Testis (tissue), 3 donors: Measurements from ENCODE around the gene SEC24D. TPM values are rescaled to one million over a fixed set of nuclear protein-coding genes. Genes with fewer than 3 reads are reported as not detected.

Experiments
- DNase-seq: peaks from one replicate; pipeline ENCODE4 v3.0.0-alpha.2; 2019
- H3K27ac ChIP-seq, 2 donors: fragments of 200-600 bp; sonication (generic); one replicate each; pipeline ENCODE4 v1.5.1; 2019
- H3K27me3 ChIP-seq: fragments of 200-600 bp; sonication (generic); one replicate; pipeline ENCODE4 v1.5.1; 2019
- H3K36me3 ChIP-seq: fragments of 200-600 bp; sonication (generic); one replicate; pipeline ENCODE4 v1.5.1; 2017; ENCODE audit warnings: low read depth; ENCODE audit errors: missing control alignments
- H3K4me1 ChIP-seq: fragments of 200-600 bp; sonication (generic); one replicate; pipeline ENCODE4 v1.5.1; 2019
- H3K4me3 ChIP-seq, 2 donors: fragments of 200-600 bp; sonication (generic); one replicate each; pipeline ENCODE4 v1.5.1; 2017 to 2019
- H3K9me3 ChIP-seq: fragments of 200-600 bp; sonication (generic); one replicate; pipeline ENCODE4 v1.5.1; 2017
- CTCF ChIP-seq, 3 experiments: fragments of 450-650 bp in 2 of 3; fragments of 200-600 bp in 1 of 3; sonication (generic) in 1 of 3; IDR thresholded peaks; one replicate each; pipeline ENCODE4 v1.5.1; 2016 to 2019; ENCODE audit warnings: antibody characterized with exemption in 3 of 3, mild to moderate bottlenecking in 2 of 3, moderate library complexity in 1 of 3
- POLR2A ChIP-seq: fragments of 450-650 bp; IDR thresholded peaks from one replicate; pipeline ENCODE4 v1.6.1; 2017; ENCODE audit warnings: antibody characterized with exemption, mild to moderate bottlenecking, moderate library complexity
- WGBS, 2 donors: methylation state at CpG; one replicate each; pipeline ENCODE4 v1.1.5; 2018; 5-methylcytosine and 5-hydroxymethylcytosine counted together
- intact Hi-C: fragments of 100-400 bp; cut with DNase I; formaldehyde crosslinking; loops from one replicate; pipeline ENCODE4 v1.15.1; 2023; ENCODE audit warnings: low total_unique reads
- polyA plus RNA-seq: library from polyadenylated mRNA; stranded (reverse); fragments of 350-450 nt; fragmentation: Illumina TruSeq; extraction: RNeasy Lipid Tissue Mini Kit (QIAGEN cat#74804); gene quantifications from one replicate; pipeline ENCODE4 v1.2.3, GENCODE V29; 2014; ENCODE audit warnings: low read depth, low replicate concordance; ENCODE audit not compliant: insufficient read depth
- total RNA-seq, 2 donors: library from RNA; depleted of rRNA; stranded (reverse); fragments of >200 nt; gene quantifications; one replicate each; pipeline ENCODE4 v1.2.3, GENCODE V29; 2016

The SEC24D gene
- total and polyA plus RNA-seq, 3 donors from 2014 or later = 53.4 to 74.1 (median 62.2) TPM

DNA sequence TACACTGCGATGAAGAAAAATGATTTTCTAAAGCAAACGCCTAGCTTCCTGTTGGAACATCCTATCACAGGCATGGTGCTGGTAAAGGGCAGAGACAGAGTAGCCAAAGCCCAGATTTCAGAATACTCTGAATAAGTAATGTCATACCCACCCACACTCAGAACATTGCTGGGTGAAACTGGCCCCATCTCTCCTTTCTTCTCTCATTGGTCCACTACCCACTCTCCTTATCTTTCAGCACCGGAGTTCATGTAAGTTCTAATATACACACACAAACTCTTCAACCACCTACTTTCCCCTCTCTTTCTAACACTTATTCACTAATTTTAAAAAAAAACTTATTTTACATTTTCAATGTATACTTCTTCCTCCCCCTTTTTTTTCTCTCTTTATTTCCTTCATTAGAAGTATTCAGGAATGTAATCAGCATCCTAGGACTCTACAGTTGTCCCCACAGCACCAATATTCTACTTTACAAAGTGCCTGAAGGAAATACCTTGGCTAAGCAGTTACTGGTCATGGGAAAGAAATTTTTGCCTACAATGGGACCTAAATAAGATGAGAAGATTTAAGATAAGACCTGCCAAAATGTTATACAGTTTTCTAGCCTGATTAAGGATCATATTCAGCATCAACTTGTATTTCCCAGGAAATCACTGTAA is 63.0 kb downstream of the SEC24D start:
- H3K4me1 ChIP-seq = peaks cover 37% of the 10 kb centered on the region
- H3K9me3 ChIP-seq = no peaks in the 10 kb centered on the region
- H3K36me3 ChIP-seq = no peaks in the 10 kb centered on the region
- no peak overlapping the region for H3K4me3 ChIP-seq
- H3K27me3 ChIP-seq = no peaks in the 10 kb centered on the region
- TF ChIP-seq POLR2A (no peak), CTCF (IDR thresholded peaks at IDR 0.05) (no peak)
- 40 to 41% methylated on average over 3 of the region's 3 CpGs for WGBS, 2 donors
- intact Hi-C loops = no loop called here
- DNase-seq = no peak
- H3K27ac ChIP-seq = peak overlapping the region; percentile 34 to 69

- Histone ChIP-seq H3K36me3 (no peaks in the 10 kb centered on the region), H3K4me3 (no peak overlapping the region), H3K9me3 (no peaks in the 10 kb centered on the region), H3K4me1 (peaks cover 37% of the 10 kb centered on the region), H3K27ac (peak overlapping the region; percentile 34 to 69), H3K27me3 (no peaks in the 10 kb centered on the region)
- intact Hi-C loops = no loop called here
- no peak for DNase-seq
- TF ChIP-seq POLR2A (no peak), CTCF (IDR thresholded peaks at IDR 0.05) (peak; percentile 36 to 50 (median 47))
- WGBS, 2 donors = 40 to 50% methylated on average over 7 of the region's 7 CpGs
Observed at GRCh38 chr4:118772081-118772766, 63.7 kb downstream of the SEC24D start.

GRCh38 chr4:118770741-118771187 is 65.2 kb downstream of the SEC24D start:
- TF ChIP-seq POLR2A (no peak), CTCF (IDR thresholded peaks at IDR 0.05) (no peak)
- Histone ChIP-seq H3K27ac (peak overlapping the region; percentile 51 to 69), H3K4me1 (peaks cover 40% of the 10 kb centered on the region), H3K4me3 (no peak overlapping the region), H3K9me3 (no peaks in the 10 kb centered on the region), H3K27me3 (no peaks in the 10 kb centered on the region), H3K36me3 (no peaks in the 10 kb centered on the region)
- 55 to 56% methylated on average over 2 of the region's 2 CpGs for WGBS, 2 donors
- DNase-seq = no peak
- intact Hi-C loops = no loop called here

DNA sequence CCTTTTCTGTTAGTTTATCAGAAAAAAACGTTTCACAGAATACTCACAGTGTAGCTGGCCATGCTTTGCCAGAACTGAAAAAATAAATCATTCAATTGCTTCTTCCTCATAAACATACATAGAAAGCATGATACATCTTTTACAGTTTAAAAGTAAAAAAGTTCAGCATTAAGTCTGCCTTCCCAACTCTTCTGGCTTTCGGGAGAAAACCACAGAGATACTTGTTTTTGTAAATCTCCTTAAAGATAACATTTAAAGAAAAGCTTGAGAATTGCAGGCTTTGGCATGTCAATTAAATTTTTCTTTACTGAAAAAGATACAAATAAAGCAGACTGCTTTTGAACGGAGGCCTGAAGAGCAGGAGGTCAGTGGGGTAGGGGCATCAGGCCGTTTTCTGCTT is 66.8 kb downstream of the SEC24D start:
- no peak for TF ChIP-seq POLR2A
- no peak for TF ChIP-seq CTCF (IDR thresholded peaks at IDR 0.05)
- H3K27me3 ChIP-seq = no peaks in the 10 kb centered on the region
- H3K36me3 ChIP-seq = no peaks in the 10 kb centered on the region
- peaks cover 55% of the 10 kb centered on the region for H3K4me1 ChIP-seq
- no peak for DNase-seq
- intact Hi-C loops = loop anchor here (10.0 kb wide), 1 partner anchor 196 kb away; no protein-coding TSS in a partner anchor
- no peaks in the 10 kb centered on the region for H3K9me3 ChIP-seq
- peak overlapping the region; percentile 51 to 69 for H3K27ac ChIP-seq
- 34 to 43% methylated on average over 4 of the region's 4 CpGs for WGBS, 2 donors
- H3K4me3 ChIP-seq = no peak overlapping the region
